K562 (cell line): Measurements from ENCODE around the gene ACSL6. TPM values are rescaled to one million over a fixed set of nuclear protein-coding genes. Genes with fewer than 3 reads are reported as not detected.

Experiments
- ATAC-seq: fragments of 200-7000 bp; cut with Tn5 transposase; 3 replicates; pipeline ENCODE4 v1.9.1; 2020; ENCODE audit warnings: moderate library complexity
- BruUV-seq: library from RNA; stranded (reverse); fragments of 400-500 nt; replicated peaks from 2 replicates; lab custom pipeline; 2021; lab: Mats Ljungman, UMichigan
- CTCF ChIA-PET: fragments of 300-600 bp; formaldehyde crosslinking; extraction: SDS; loops from one replicate; lab custom pipeline; 2021; ENCODE audit warnings: low intra/inter-chr PET ratio; lab: Yijun Ruan, JAX
- POLR2A ChIA-PET: fragments of 300-600, 350-650 bp; sonication (Branson Sonifier 250); formaldehyde crosslinking; extraction: SDS; loops from one replicate; lab custom pipeline; 2021; ENCODE audit warnings: antibody characterized with exemption, inconsistent platforms; lab: Yijun Ruan, JAX
- DNase-seq, 4 experiments: peaks; one replicate each; pipeline versions ENCODE4 v3.0.0 to v3.0.0-alpha.2; 2011 to 2018; ENCODE audit warnings: low spot score in 3 of 4, mixed read lengths in 3 of 4; ENCODE audit errors: extremely low read depth in 1 of 4
- FAIRE-seq: peaks from 2 replicates; lab custom pipeline; 2011; peaks lifted over from hg19 to GRCh38; lab: Jason Lieb, UNC
- H2AFZ ChIP-seq: 2 replicates; pipeline ENCODE4 v1.6.0; 2011; ENCODE audit warnings: low read depth, low read length, control low read depth, inconsistent platforms
- H3K27ac ChIP-seq: fragments of 200-600 bp; 3 replicates; pipeline ENCODE4 v1.8.0; 2011; ENCODE audit warnings: low read depth, mild to moderate bottlenecking, control low read depth, inconsistent platforms, low read length, moderate library complexity, mixed read lengths; ENCODE audit errors: extremely low read depth
- H3K27me3 ChIP-seq, 2 experiments: fragments of 300-600 bp in 1 of 2; 2 replicates in 1 of 2; 3 replicates in 1 of 2; pipeline versions ENCODE4 v1.6.0 to v1.8.0; 2011; ENCODE audit warnings: inconsistent platforms in 2 of 2, low read length in 2 of 2, mild to moderate bottlenecking in 1 of 2, mixed read lengths in 1 of 2, moderate library complexity in 1 of 2; ENCODE audit not compliant: control insufficient read depth in 2 of 2, insufficient read depth in 2 of 2
- H3K36me3 ChIP-seq: fragments of 300-600 bp; 3 replicates; pipeline ENCODE4 v1.8.0; 2011; ENCODE audit warnings: mild to moderate bottlenecking, low read length, inconsistent platforms; ENCODE audit not compliant: control insufficient read depth, insufficient read depth
- H3K4me1 ChIP-seq, 2 experiments: fragments of 200-600 bp in 1 of 2; replicated peaks in 1 of 2; 2 replicates in 1 of 2; 3 replicates in 1 of 2; pipeline versions ENCODE4 v1.5.1 to v1.8.0; 2011; ENCODE audit warnings: inconsistent platforms in 2 of 2, low read length in 2 of 2, mild to moderate bottlenecking in 1 of 2, mixed read lengths in 1 of 2, moderate library complexity in 1 of 2; ENCODE audit not compliant: control insufficient read depth in 2 of 2, insufficient read depth in 2 of 2
- H3K4me2 ChIP-seq: 2 replicates; pipeline ENCODE4 v1.6.1; 2011; ENCODE audit warnings: low read length, control low read depth, inconsistent platforms, mixed read lengths; ENCODE audit not compliant: insufficient read depth
- H3K4me3 ChIP-seq: fragments of 200-600 bp; sonication (generic), shearing (Covaris generic); 2 replicates; pipeline ENCODE4 v1.5.1; 2016; ENCODE audit warnings: control low read depth, inconsistent platforms
- H3K79me2 ChIP-seq: fragments of 200-600 bp; 3 replicates; pipeline ENCODE4 v1.8.0; 2011; ENCODE audit warnings: low read length, inconsistent platforms; ENCODE audit not compliant: control insufficient read depth, insufficient read depth
- H3K9ac ChIP-seq, 2 experiments: 2 replicates each; pipeline versions ENCODE4 v1.6.0 to v1.6.1; 2011; ENCODE audit warnings: low read depth in 2 of 2, low read length in 2 of 2, control low read depth in 1 of 2, inconsistent platforms in 1 of 2, mild to moderate bottlenecking in 1 of 2, mixed read lengths in 1 of 2; ENCODE audit not compliant: insufficient read depth in 1 of 2
- H3K9me1 ChIP-seq: one replicate; pipeline ENCODE4 v1.6.0; 2011; ENCODE audit warnings: inconsistent platforms, mild to moderate bottlenecking, low read length, moderate library complexity; ENCODE audit not compliant: control insufficient read depth, insufficient read depth
- H3K9me3 ChIP-seq: replicated peaks from 2 replicates; pipeline ENCODE4 v1.5.1; 2011; ENCODE audit warnings: low read depth, low read length, inconsistent platforms; ENCODE audit not compliant: control insufficient read depth, insufficient read depth
- H4K20me1 ChIP-seq: replicated peaks from 2 replicates; pipeline ENCODE4 v1.6.1; 2011; ENCODE audit warnings: low read length, inconsistent platforms, mixed read lengths; ENCODE audit not compliant: control insufficient read depth, insufficient read depth
- CREB3L1 ChIP-seq: fragments of 450-650 bp; IDR thresholded peaks from 2 replicates; pipeline ENCODE4 v1.6.1; 2014; ENCODE audit warnings: low read depth, mild to moderate bottlenecking, moderate library complexity, borderline replicate concordance
- JUNB ChIP-seq: fragments of 450-650 bp; formaldehyde crosslinking; conservative IDR thresholded peaks from 2 replicates; pipeline ENCODE4 v1.4.0; 2020; ENCODE audit warnings: mild to moderate bottlenecking
- NUFIP1 ChIP-seq: fragments of 450-650 bp; IDR thresholded peaks from 2 replicates; pipeline ENCODE4 v1.6.1; 2018; ENCODE audit not compliant: partially characterized antibody
- SFPQ ChIP-seq: fragments of 200-400 bp; formaldehyde crosslinking; IDR thresholded peaks from 2 replicates; pipeline ENCODE4 v1.6.1; 2017; ENCODE audit warnings: mild to moderate bottlenecking, low read depth, low read length, moderate library complexity
- ZNF23 ChIP-seq: fragments of 250-450 bp; sonication (Bioruptor Pico); IDR thresholded peaks from 2 replicates; pipeline ENCODE4 v1.4.0; 2020; ENCODE audit warnings: mild to moderate bottlenecking
- ZNF41 ChIP-seq: fragments of 250-450 bp; sonication (Bioruptor Pico); conservative IDR thresholded peaks from 2 replicates; pipeline ENCODE4 v1.4.0; 2020; ENCODE audit warnings: mild to moderate bottlenecking
- WGBS: fragments of 100-300 bp; shearing (Covaris generic); methylation state at CpG from one replicate; pipeline ENCODE4 v1.1.6; 2016; ENCODE audit warnings: low coverage, mixed read lengths; ENCODE audit not compliant: insufficient coverage; ENCODE audit errors: missing lambda C conversion rate; 5-methylcytosine and 5-hydroxymethylcytosine counted together
- in situ Hi-C: fragments of 300-500 bp; cut with MboI; formaldehyde crosslinking; loops from 4 replicates; pipeline ENCODE4 v1.15.0; 2018; ENCODE audit warnings: inconsistent platforms, mixed read lengths
- intact Hi-C: fragments of 100-400 bp; cut with micrococcal nuclease; formaldehyde crosslinking; loops from 2 replicates; pipeline ENCODE4 v1.14.2; 2022
- polyA plus RNA-seq, 8 experiments: library from polyadenylated mRNA; depleted of rRNA in 4 of 8; stranded (reverse) in 5 of 8; unstranded in 3 of 8; fragments of >200 nt; fragmentation: Nextera tagmentation in 2 of 8; fragmentation: Illumina TruSeq in 1 of 8; extraction: Ambion mirVana in 2 of 8; extraction: Trizol in 1 of 8; gene quantifications; 2 replicates each; pipeline versions ENCODE4 v1.2.1 to v1.2.3, GENCODE V29; 2011 to 2014; ENCODE audit warnings: inconsistent platforms in 1 of 8, missing spikeins in 1 of 8
- total RNA-seq, 7 experiments: library from RNA; depleted of rRNA in 6 of 7; stranded (reverse); fragments of >200 nt in 6 of 7; fragmentation: Illumina TruSeq in 2 of 7; extraction: Trizol in 2 of 7; gene quantifications; 2 replicates each; pipeline versions ENCODE4 v1.2.1 to v1.2.3, GENCODE V29; 2011 to 2021; ENCODE audit warnings: low replicate concordance in 1 of 7

Gene ACSL6
- total and polyA plus RNA-seq, 9 of the 15 experiments (the other 6 are each of a cell fraction or from before 2014, with no cell fraction given): 0.50 to 1.5 (median 0.69) TPM

- TF ChIP-seq JUNB (CRISPR knock-in tag) (no peak), SFPQ (no peak)
Observed at GRCh38 chr5:132053483-132053882, 42.0 kb upstream of the ACSL6 start (continued).

GRCh38 chr5:132052520-132052919, 41.1 kb upstream of the ACSL6 start:
- Histone ChIP-seq H3K9me1 (no peaks in the 10 kb centered on the region), H3K79me2 (no peaks in the 10 kb centered on the region), H3K9me3 (no peaks in the 10 kb centered on the region), H3K4me1 (peaks cover 0 to 14% of the 10 kb centered on the region in 2 experiments; a peak in 2 of 5 replicates), H4K20me1 (no peaks in the 10 kb centered on the region), H3K27me3 (peaks cover 11 to 49% of the 10 kb centered on the region in 2 experiments; a peak in 4 of 5 replicates), H3K27ac (no peak overlapping the region), H3K36me3 (no peaks in the 10 kb centered on the region), H2AFZ (no peak overlapping the region), H3K9ac (no peak overlapping the region), H3K4me2 (no peak overlapping the region), H3K4me3 (no peak overlapping the region)
- WGBS: 17% methylated on average over 10 of the region's 10 CpGs
- CTCF ChIA-PET: no interaction called here
- in situ Hi-C loops (loop anchor here (25.0 kb wide), 1 partner anchor 335 kb away; no protein-coding TSS in a partner anchor), intact Hi-C loops (no loop called here)
- POLR2A ChIA-PET: interaction anchor here (1.2 kb wide), 1 partner anchor 10 kb away, joined by 3 read pairs; no protein-coding TSS in a partner anchor
- BruUV-seq: no TSS peak
- ATAC-seq (no peak), FAIRE-seq (no peak), DNase-seq (no peak)
- no peak for TF ChIP-seq NUFIP1
- no peak for TF ChIP-seq ZNF41 (CRISPR knock-in tag)
- no peak for TF ChIP-seq ZNF23 (CRISPR knock-in tag)
- TF ChIP-seq CREB3L1: no peak
